BJ (cell line): ENCODE data around the gene FAM217B. TPM values are rescaled to one million over a fixed set of nuclear protein-coding genes. Genes with fewer than 3 reads are reported as not detected.

Experiments
- CTCF ChIA-PET: fragments of 350-600 bp; formaldehyde crosslinking; extraction: SDS; loops from one replicate; lab custom pipeline; 2021; ENCODE audit warnings: antibody characterized with exemption, inconsistent platforms; lab: Yijun Ruan, JAX
- POLR2A ChIA-PET: fragments of 300-600 bp; sonication (Branson Sonifier 250); formaldehyde crosslinking; extraction: SDS; loops from one replicate; lab custom pipeline; 2021; ENCODE audit warnings: antibody characterized with exemption; lab: Charles Lee
- DNase-seq: peaks from one replicate; pipeline ENCODE4 v3.0.0-alpha.2; 2011; ENCODE audit warnings: low read depth
- H3K27me3 ChIP-seq: 2 replicates; pipeline ENCODE4 v1.6.0; 2011; ENCODE audit warnings: low read length; ENCODE audit not compliant: control insufficient read depth, insufficient read depth
- H3K36me3 ChIP-seq: 2 replicates; pipeline ENCODE4 v1.5.1; 2011; ENCODE audit warnings: low read length; ENCODE audit not compliant: control insufficient read depth, insufficient read depth
- H3K4me3 ChIP-seq: 2 replicates; pipeline ENCODE4 v1.5.1; 2011; ENCODE audit warnings: low read depth, mild to moderate bottlenecking, control low read depth, low read length
- polyA plus RNA-seq: library from polyadenylated mRNA; depleted of rRNA; stranded (reverse); fragments of >200 nt; gene quantifications from 2 replicates; pipeline ENCODE4 v1.2.3, GENCODE V29; 2011
- TF ChIP-seq, protein P1 (sequence below): IDR thresholded peaks from 2 replicates; pipeline ENCODE4 v1.5.1; 2011; ENCODE audit warnings: low read depth, mild to moderate bottlenecking, control low read depth, inconsistent platforms, low read length, moderate library complexity; ENCODE audit not compliant: insufficient read depth

FAM217B gene
- polyA plus RNA-seq, 1 experiment = 5.5 TPM

DNA sequence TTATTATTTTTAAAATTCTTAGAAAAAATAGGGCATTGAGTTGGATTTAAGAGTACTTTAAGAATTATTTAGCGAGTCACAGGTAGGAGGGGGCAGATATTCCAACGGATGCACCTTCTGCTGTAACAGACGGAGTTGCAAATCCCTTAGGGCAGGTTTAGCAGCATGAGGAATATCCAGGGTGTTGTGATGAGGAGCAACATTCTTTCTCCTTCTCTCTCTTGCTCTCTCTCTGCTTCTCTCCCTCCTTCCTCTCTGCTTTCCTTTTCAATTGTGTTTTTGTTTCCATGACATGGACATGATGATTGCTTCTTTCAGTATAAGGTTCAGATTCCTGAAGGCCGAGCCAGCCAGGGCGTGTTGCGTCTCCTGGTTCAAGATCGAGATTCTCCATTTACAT is 46.9 kb downstream of the FAM217B start:
- Histone ChIP-seq H3K27me3 (no peaks in the 10 kb centered on the region), H3K36me3 (no peaks in the 10 kb centered on the region), H3K4me3 (no peak overlapping the region)
- POLR2A ChIA-PET = no interaction called here
- CTCF ChIA-PET = no interaction called here
- no peak for DNase-seq
- TF ChIP-seq, protein P1, sequence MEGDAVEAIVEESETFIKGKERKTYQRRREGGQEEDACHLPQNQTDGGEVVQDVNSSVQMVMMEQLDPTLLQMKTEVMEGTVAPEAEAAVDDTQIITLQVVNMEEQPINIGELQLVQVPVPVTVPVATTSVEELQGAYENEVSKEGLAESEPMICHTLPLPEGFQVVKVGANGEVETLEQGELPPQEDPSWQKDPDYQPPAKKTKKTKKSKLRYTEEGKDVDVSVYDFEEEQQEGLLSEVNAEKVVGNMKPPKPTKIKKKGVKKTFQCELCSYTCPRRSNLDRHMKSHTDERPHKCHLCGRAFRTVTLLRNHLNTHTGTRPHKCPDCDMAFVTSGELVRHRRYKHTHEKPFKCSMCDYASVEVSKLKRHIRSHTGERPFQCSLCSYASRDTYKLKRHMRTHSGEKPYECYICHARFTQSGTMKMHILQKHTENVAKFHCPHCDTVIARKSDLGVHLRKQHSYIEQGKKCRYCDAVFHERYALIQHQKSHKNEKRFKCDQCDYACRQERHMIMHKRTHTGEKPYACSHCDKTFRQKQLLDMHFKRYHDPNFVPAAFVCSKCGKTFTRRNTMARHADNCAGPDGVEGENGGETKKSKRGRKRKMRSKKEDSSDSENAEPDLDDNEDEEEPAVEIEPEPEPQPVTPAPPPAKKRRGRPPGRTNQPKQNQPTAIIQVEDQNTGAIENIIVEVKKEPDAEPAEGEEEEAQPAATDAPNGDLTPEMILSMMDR = no peak

DNA sequence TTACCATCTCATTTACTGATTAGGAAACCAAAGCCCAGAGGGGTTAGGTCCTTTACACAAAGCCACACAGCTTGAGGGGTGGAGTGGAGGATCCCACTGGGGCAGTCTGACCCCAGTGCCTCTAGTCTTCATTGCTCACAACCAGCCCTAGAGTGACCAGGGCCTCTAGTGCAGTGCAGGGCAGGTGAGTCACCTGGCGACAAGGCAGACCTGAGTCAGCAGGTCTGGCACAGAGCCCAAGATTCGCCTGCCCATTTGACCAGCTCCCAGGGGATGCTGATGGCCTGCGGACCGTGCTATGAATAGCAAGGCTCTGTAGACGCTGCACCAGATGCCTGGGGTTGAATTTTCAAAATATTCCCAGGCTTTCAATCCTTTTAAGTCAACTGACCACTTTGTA is 48.0 kb downstream of the FAM217B start:
- Histone ChIP-seq H3K4me3 (no peak overlapping the region), H3K36me3 (no peaks in the 10 kb centered on the region), H3K27me3 (no peaks in the 10 kb centered on the region)
- ChIA-PET POLR2A (no interaction called here), CTCF (interaction anchor here (1.5 kb wide), 1 partner anchor 10 kb away, joined by 4 read pairs; no protein-coding TSS in a partner anchor)
- TF ChIP-seq, protein P1 = no peak
- DNase-seq = no peak

DNA sequence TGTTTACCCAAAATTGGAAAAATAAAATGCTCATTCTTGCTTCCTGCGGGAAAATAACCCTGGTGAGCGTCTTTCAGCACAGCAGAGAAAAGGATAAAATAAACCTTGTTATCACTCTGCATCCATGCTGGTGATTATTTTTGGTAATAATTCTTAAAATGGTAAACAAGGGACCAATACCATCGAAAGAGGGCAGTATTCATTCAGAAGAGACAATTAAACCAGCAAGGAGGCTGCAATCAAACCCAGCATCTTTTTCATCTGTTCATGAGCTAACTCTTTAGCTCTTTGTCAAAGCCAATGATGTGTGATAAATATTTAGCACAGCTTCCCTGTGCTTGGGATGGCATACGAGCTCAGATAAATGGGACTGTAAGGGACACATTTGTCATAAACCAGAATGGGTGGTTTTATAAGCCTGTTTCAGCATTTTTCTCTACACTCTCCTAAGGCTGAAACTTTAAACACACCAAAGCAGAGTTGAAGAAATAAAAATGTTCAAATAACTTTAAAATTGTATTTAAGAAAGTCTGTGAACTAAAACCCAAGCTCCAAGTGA is 52.4 kb downstream of the FAM217B start:
- TF ChIP-seq, protein P1 = peak; percentile 28; the same call in 1 of the 2 replicates
- H3K36me3 ChIP-seq = no peaks in the 10 kb centered on the region
- peaks cover 2% of the 10 kb centered on the region; the same call in 1 of the 2 replicates for H3K27me3 ChIP-seq
- ChIA-PET POLR2A (no interaction called here), CTCF (interaction anchor here (0.7 to 1.6 kb wide), 6 partner anchors 9 to 65 kb away, joined by 3 to 6 read pairs (median 3); no protein-coding TSS in a partner anchor)
- H3K4me3 ChIP-seq = no peak overlapping the region
- DNase-seq = no peak

DNA sequence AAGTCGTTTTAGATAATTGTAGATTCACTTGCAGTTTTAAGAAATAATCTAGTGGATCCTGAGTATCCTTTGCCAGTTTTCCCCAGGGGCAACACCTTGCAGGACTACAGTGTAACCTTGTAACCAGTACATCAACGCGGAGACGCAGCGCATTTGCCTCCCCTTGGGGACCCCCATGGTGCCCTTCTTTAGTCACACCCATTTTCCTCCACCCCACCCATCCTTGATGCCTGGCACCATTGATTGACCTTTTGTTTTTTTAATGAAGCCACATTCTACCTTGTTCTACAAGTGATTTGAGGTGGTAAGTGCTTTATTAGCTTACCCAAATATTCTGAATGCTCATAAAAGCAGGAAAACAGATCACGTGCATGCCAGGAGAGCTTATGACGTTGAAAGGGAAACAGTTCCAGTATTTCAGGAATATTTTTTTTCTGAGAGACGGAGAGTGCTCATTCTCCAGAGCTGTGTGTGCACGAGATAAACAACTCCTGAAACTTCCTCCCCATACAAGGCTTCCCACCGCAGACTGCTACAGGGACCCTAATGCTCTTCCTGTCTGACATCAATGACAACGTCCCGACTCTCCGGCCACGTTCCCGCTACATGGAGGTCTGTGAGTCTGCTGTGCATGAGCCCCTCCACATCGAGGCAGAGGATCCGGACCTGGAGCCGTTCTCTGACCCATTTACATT is 53.7 kb downstream of the FAM217B start:
- ChIA-PET CTCF (interaction anchor here (0.8 to 1.3 kb wide), 4 partner anchors 7 to 69 kb away, joined by 3 to 5 read pairs (median 3); no protein-coding TSS in a partner anchor), POLR2A (no interaction called here)
- no peak for DNase-seq
- Histone ChIP-seq H3K36me3 (no peaks in the 10 kb centered on the region), H3K27me3 (peaks cover 4% of the 10 kb centered on the region; the same call in 1 of the 2 replicates), H3K4me3 (no peak overlapping the region)
- TF ChIP-seq, protein P1 = no peak

DNA sequence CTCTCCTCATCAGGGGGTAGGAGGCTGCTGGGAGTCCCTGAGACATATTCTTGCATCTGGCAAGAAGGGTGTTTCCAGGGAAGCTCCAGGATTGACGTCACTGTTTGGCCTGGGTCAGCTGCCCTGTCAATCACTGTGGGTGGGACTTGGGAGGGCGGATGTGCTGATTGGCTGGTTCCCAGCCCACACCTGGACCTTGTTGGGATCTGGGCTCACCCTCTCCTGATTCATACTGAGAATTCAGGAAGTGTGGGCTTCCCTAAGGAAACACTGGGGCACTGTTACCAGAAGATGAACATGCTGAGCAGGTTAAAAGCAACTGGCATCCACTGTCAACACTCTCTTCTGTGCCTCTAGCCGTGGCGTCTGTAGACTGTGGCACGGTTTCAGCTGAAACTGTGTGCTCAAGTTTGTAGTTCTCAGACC is 54.5 kb downstream of the FAM217B start:
- POLR2A ChIA-PET = no interaction called here
- Histone ChIP-seq H3K36me3 (no peaks in the 10 kb centered on the region), H3K4me3 (no peak overlapping the region), H3K27me3 (peaks cover 5% of the 10 kb centered on the region)
- no peak for DNase-seq
- CTCF ChIA-PET = no interaction called here
- TF ChIP-seq, protein P1 = no peak
